Measurements from ENCODE around the gene ABLIM3. TPM values are rescaled to one million over a fixed set of nuclear protein-coding genes. Genes with fewer than 3 reads are reported as not detected.

Gene ABLIM3
- total and polyA plus RNA-seq, 9 of the 15 experiments (the other 6 are each of a cell fraction or from before 2014, with no cell fraction given) = 0.03 to 0.38 (median 0.11) TPM

- Histone ChIP-seq H3K36me3 (ENCODE audit: control insufficient read depth, insufficient read depth, low read length) (no peaks in the 10 kb centered on the region), H2AFZ (ENCODE audit: low read depth, low read length) (peak overlapping the region; percentile 81), H4K20me1 (replicated peaks; ENCODE audit: control insufficient read depth, insufficient read depth, low read length) (no peaks in the 10 kb centered on the region), H3K4me1 (replicated peaks in 1 of 2; ENCODE audit: control insufficient read depth in 2 of 2, insufficient read depth in 2 of 2, low read length in 2 of 2) (peaks cover 0 to 11% of the 10 kb centered on the region in 2 experiments; a peak in 2 of 5 replicates), H3K9me1 (ENCODE audit: control insufficient read depth, insufficient read depth, low read length) (no peaks in the 10 kb centered on the region), H3K27ac (ENCODE audit: extremely low read depth, low read depth, low read length) (no peak overlapping the region), H3K4me3 (no peak overlapping the region), H3K4me2 (ENCODE audit: insufficient read depth, low read length) (no peak overlapping the region), H3K79me2 (ENCODE audit: control insufficient read depth, insufficient read depth, low read length) (no peaks in the 10 kb centered on the region), H3K27me3 (ENCODE audit: control insufficient read depth in 2 of 2, insufficient read depth in 2 of 2, low read length in 2 of 2) (peaks cover 2 to 16% of the 10 kb centered on the region in 2 experiments; a peak in 2 of 5 replicates), H3K9me3 (replicated peaks; ENCODE audit: control insufficient read depth, insufficient read depth, low read depth, low read length) (no peaks in the 10 kb centered on the region), H3K9ac (ENCODE audit: insufficient read depth in 1 of 2, low read depth in 2 of 2, low read length in 2 of 2) (no peak overlapping the region)
- TF ChIP-seq ZFP36 (IDR thresholded peaks at IDR 0.05; ENCODE audit: low read depth, low read length, partially characterized antibody) = peak; percentile 53
- TF ChIP-seq BRD4 (IDR thresholded peaks at IDR 0.05) = no peak
- ATAC-seq (no peak), FAIRE-seq (no peak), DNase-seq (ENCODE audit: extremely low read depth in 1 of 4, low spot score in 3 of 4) (no peak)
- 32% methylated on average over 11 of the region's 11 CpGs for WGBS (ENCODE audit: insufficient coverage, low coverage, missing lambda C conversion rate)
- POLR2A ChIA-PET = no interaction called here
- in situ Hi-C loops (cut with MboI) (loop anchor here (25.0 kb wide), 1 partner anchor 422 kb away; the partner anchor contains the start of gene CSNK1A1), intact Hi-C loops (cut with micrococcal nuclease) (loop anchor here (1.0 to 5.0 kb wide), 5 partner anchors 89 to 422 kb away; no protein-coding TSS in a partner anchor)
- no TSS peak for BruUV-seq (replicated peaks)
- CTCF ChIA-PET (ENCODE audit: low intra/inter-chr PET ratio) = interaction anchor here (2.0 kb wide), 1 partner anchor 129 kb away, joined by 10 read pairs; no protein-coding TSS in a partner anchor
Observed at GRCh38 chr5:149140197-149141002, 893 bp upstream of the ABLIM3 start.

Data from K562 (cell line).